H1 (cell line): Measurements from ENCODE around the gene NRXN2. TPM values are rescaled to one million over a fixed set of nuclear protein-coding genes. Genes with fewer than 3 reads are reported as not detected.
A peak's percentile ranks its signal among the peaks of the same experiment; 100 is the strongest.

Experiments
- CTCF ChIA-PET: fragments of 300-600 bp; sonication (Branson Sonifier 250); formaldehyde crosslinking; loops from one replicate; lab custom pipeline; 2021; ENCODE audit not compliant: partially characterized antibody; lab: Charles Lee
- POLR2A ChIA-PET: fragments of 300-600 bp; sonication (Branson Sonifier 250); formaldehyde crosslinking; loops from one replicate; lab custom pipeline; 2021; ENCODE audit warnings: inconsistent platforms; ENCODE audit not compliant: partially characterized antibody; lab: Charles Lee
- DNase-seq, 2 experiments: peaks; one replicate each; pipeline versions ENCODE4 v3.0.0 to v3.0.0-alpha.2; 2010 to 2022; ENCODE audit warnings: low spot score in 2 of 2, low read depth in 1 of 2, mixed read lengths in 1 of 2
- FAIRE-seq: peaks from 2 replicates; lab custom pipeline; 2011; peaks lifted over from hg19 to GRCh38; lab: Jason Lieb, UNC
- H2AFZ ChIP-seq: 2 replicates; pipeline ENCODE4 v1.8.1; 2012; ENCODE audit warnings: low read length, inconsistent platforms
- H2AK5ac ChIP-seq: 2 replicates; pipeline ENCODE4 v1.6.1; 2013; ENCODE audit warnings: low read depth, low read length
- H2BK120ac ChIP-seq: replicated peaks from 2 replicates; pipeline ENCODE3; 2013; ENCODE audit warnings: low read depth, low read length, inconsistent platforms
- H2BK12ac ChIP-seq: 2 replicates; pipeline ENCODE4 v1.6.1; 2013; ENCODE audit warnings: low read depth, low read length
- H2BK15ac ChIP-seq: 2 replicates; pipeline ENCODE4 v1.6.1; 2013; ENCODE audit warnings: low read length
- H2BK20ac ChIP-seq: 2 replicates; pipeline ENCODE4 v1.6.1; 2013; ENCODE audit warnings: low read length
- H2BK5ac ChIP-seq: 2 replicates; pipeline ENCODE4 v1.6.1; 2013; ENCODE audit warnings: low read depth, low read length
- H3K14ac ChIP-seq: 2 replicates; pipeline ENCODE4 v1.6.1; 2013; ENCODE audit warnings: inconsistent platforms; ENCODE audit not compliant: insufficient read length
- H3K18ac ChIP-seq: 2 replicates; pipeline ENCODE4 v1.6.1; 2013; ENCODE audit warnings: low read length; ENCODE audit errors: extremely low read depth
- H3K23ac ChIP-seq: 2 replicates; pipeline ENCODE4 v1.6.1; 2013; ENCODE audit warnings: inconsistent platforms; ENCODE audit not compliant: insufficient read length
- H3K23me2 ChIP-seq: 2 replicates; pipeline ENCODE4 v1.6.1; 2013; ENCODE audit warnings: low read depth, low read length
- H3K27ac ChIP-seq: 2 replicates; pipeline ENCODE4 v1.6.1; 2011; ENCODE audit warnings: low read depth, low read length, inconsistent platforms
- H3K27me3 ChIP-seq, 4 experiments: replicated peaks in 1 of 4; 1 replicate in 1 of 4; 2 replicates in 3 of 4; pipeline versions ENCODE4 v1.6.1 to v1.8.1; 2011 to 2013; ENCODE audit warnings: low read length in 3 of 4, mild to moderate bottlenecking in 3 of 4, inconsistent platforms in 2 of 4, mixed read lengths in 2 of 4, moderate library complexity in 1 of 4; ENCODE audit not compliant: control insufficient read depth in 3 of 4, insufficient read depth in 3 of 4; ENCODE audit errors: extremely low read depth in 1 of 4
- H3K36me3 ChIP-seq, 4 experiments: 2 replicates each; pipeline versions ENCODE4 v1.6.1 to v1.8.1; 2011 to 2013; ENCODE audit warnings: mild to moderate bottlenecking in 4 of 4, low read length in 3 of 4, moderate library complexity in 2 of 4, control low read depth in 1 of 4, inconsistent platforms in 1 of 4; ENCODE audit not compliant: insufficient read depth in 4 of 4, control insufficient read depth in 2 of 4
- H3K4ac ChIP-seq: replicated peaks from 2 replicates; pipeline ENCODE3; 2013; ENCODE audit warnings: low read length, low read depth, mixed read lengths, inconsistent platforms; ENCODE audit not compliant: insufficient read length
- H3K4me1 ChIP-seq, 4 experiments: replicated peaks in 1 of 4; 1 replicate in 1 of 4; 2 replicates in 3 of 4; pipeline versions ENCODE4 v1.6.1 to v1.8.1; 2011 to 2013; ENCODE audit warnings: low read length in 3 of 4, inconsistent platforms in 2 of 4, mixed read lengths in 1 of 4; ENCODE audit not compliant: insufficient read depth in 4 of 4, control insufficient read depth in 3 of 4
- H3K4me2 ChIP-seq, 2 experiments: 2 replicates each; pipeline versions ENCODE4 v1.6.1 to v1.8.1; 2011 to 2013; ENCODE audit warnings: low read depth in 2 of 2, low read length in 2 of 2, control low read depth in 1 of 2, inconsistent platforms in 1 of 2, mild to moderate bottlenecking in 1 of 2; ENCODE audit not compliant: insufficient read depth in 1 of 2
- H3K4me3 ChIP-seq, 4 experiments: fragments of 200-600, 300-600 bp in 1 of 4; sonication (generic), shearing (Covaris generic), sonication (Bioruptor Twin) in 1 of 4; 2 replicates each; pipeline versions ENCODE4 v1.5.1 to v1.8.1; 2011 to 2016; ENCODE audit warnings: low read length in 4 of 4, low read depth in 3 of 4, control low read depth in 2 of 4, inconsistent platforms in 2 of 4, mild to moderate bottlenecking in 2 of 4, mixed read lengths in 1 of 4, moderate library complexity in 1 of 4; ENCODE audit not compliant: insufficient read depth in 2 of 4; ENCODE audit errors: extremely low read depth in 1 of 4
- H3K56ac ChIP-seq: replicated peaks from 2 replicates; pipeline ENCODE3; 2013; ENCODE audit warnings: low read depth, mild to moderate bottlenecking, mixed read lengths, low read length, inconsistent platforms; ENCODE audit not compliant: insufficient read length
- H3K79me1 ChIP-seq: 2 replicates; pipeline ENCODE4 v1.6.1; 2013; ENCODE audit warnings: low read depth, low read length, control low read depth
- H3K79me2 ChIP-seq, 2 experiments: 2 replicates each; pipeline versions ENCODE4 v1.6.1 to v1.8.1; 2012 to 2013; ENCODE audit warnings: low read length in 2 of 2, mild to moderate bottlenecking in 2 of 2, inconsistent platforms in 1 of 2; ENCODE audit not compliant: insufficient read depth in 2 of 2, control insufficient read depth in 1 of 2
- H3K9ac ChIP-seq, 4 experiments: replicated peaks in 1 of 4; 1 replicate in 1 of 4; 2 replicates in 3 of 4; pipeline versions ENCODE4 v1.6.1 to v1.8.1; 2011 to 2013; ENCODE audit warnings: low read depth in 3 of 4, low read length in 3 of 4, control low read depth in 2 of 4, mild to moderate bottlenecking in 2 of 4, moderate library complexity in 2 of 4, inconsistent platforms in 1 of 4; ENCODE audit errors: extremely low read depth in 1 of 4
- H3K9me3 ChIP-seq, 2 experiments: 2 replicates each; pipeline versions ENCODE4 v1.6.1 to v1.8.1; 2012 to 2013; ENCODE audit warnings: mild to moderate bottlenecking in 2 of 2, moderate library complexity in 2 of 2, control low read depth in 1 of 2, inconsistent platforms in 1 of 2, low read depth in 1 of 2, low read length in 1 of 2, mixed read lengths in 1 of 2; ENCODE audit not compliant: insufficient read depth in 2 of 2
- H4K20me1 ChIP-seq, 2 experiments: replicated peaks in 1 of 2; 2 replicates each; pipeline versions ENCODE3 to v1.8.1; 2011 to 2013; ENCODE audit warnings: inconsistent platforms in 2 of 2, low read length in 2 of 2, mild to moderate bottlenecking in 1 of 2; ENCODE audit not compliant: insufficient read depth in 2 of 2, control insufficient read depth in 1 of 2
- H4K5ac ChIP-seq: 2 replicates; pipeline ENCODE4 v1.6.1; 2013; ENCODE audit warnings: low read length, low read depth, mixed read lengths, inconsistent platforms; ENCODE audit not compliant: insufficient read length
- H4K8ac ChIP-seq: 2 replicates; pipeline ENCODE4 v1.8.0; 2013; ENCODE audit warnings: mild to moderate bottlenecking, moderate library complexity, low read length, inconsistent platforms; ENCODE audit not compliant: insufficient read depth; ENCODE audit errors: extremely low read depth
- H4K91ac ChIP-seq: replicated peaks from 2 replicates; pipeline ENCODE3; 2013; ENCODE audit warnings: low read length, mixed read lengths, inconsistent platforms; ENCODE audit not compliant: insufficient read length
- WGBS, 2 experiments: shearing (Covaris generic) in 1 of 2; methylation state at CpG; one replicate each; pipeline versions ENCODE4 v1.1.6 to v1.1.7; 2013 to 2015; ENCODE audit warnings: low lambda C conversion rate in 2 of 2, mixed read lengths in 2 of 2, inconsistent platforms in 1 of 2, low coverage in 1 of 2, missing lambda C conversion rate in 1 of 2; ENCODE audit not compliant: insufficient replicate concordance in 2 of 2, insufficient coverage in 1 of 2, insufficient read length in 1 of 2; ENCODE audit errors: extremely low coverage in 1 of 2, missing lambda C conversion rate in 1 of 2; 5-methylcytosine and 5-hydroxymethylcytosine counted together
- polyA plus RNA-seq, 7 experiments: library from polyadenylated mRNA; depleted of rRNA in 3 of 7; stranded (reverse) in 5 of 7; unstranded in 2 of 7; fragments of >200 nt in 5 of 7; fragments of 200-250 nt in 2 of 7; gene quantifications; 1 replicate in 5 of 7; 2 replicates in 1 of 7; 4 replicates in 1 of 7; pipeline versions ENCODE4 v1.2.1 to v1.2.3, GENCODE V29; 2011 to 2013; ENCODE audit warnings: missing spikeins in 2 of 7, mixed read lengths in 2 of 7
- total RNA-seq: library from RNA; stranded (reverse); fragmentation: NEBNext Ultra II Directional; extraction: Animal tissue kit (Norgen Biotek cat#: 25700); gene quantifications from 2 replicates; pipeline ENCODE4 v1.2.1, GENCODE V29; 2021

The NRXN2 gene
- total and polyA plus RNA-seq, 2 of the 8 experiments (the other 6 are each of a cell fraction or from before 2014, with no cell fraction given), result 1.3 to 11.5 TPM

DNA sequence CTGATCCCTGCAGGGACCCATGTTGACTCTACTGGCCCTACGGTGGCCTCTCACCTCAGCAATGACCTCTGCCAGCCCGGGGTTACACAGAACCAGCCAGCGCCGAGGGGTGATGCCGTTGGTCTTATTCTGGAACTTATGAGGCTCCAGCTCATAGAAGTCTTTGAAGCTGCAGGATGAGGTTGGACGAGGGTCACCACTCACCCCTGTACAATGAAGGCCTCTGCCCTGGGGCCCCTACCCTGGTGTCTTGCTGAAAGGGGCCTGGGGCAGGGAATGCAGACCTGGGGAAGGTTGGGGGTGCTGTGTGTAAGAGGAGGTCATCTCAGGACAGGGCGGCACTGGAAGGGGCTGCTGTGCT, 30.0 kb upstream of the NRXN2 start:
- no peak overlapping the region for H3K4me3 ChIP-seq
- H4K5ac ChIP-seq, result no peak overlapping the region
- H4K20me1 ChIP-seq, result no peaks in the 10 kb centered on the region
- no peak overlapping the region for H2BK20ac ChIP-seq
- ChIA-PET CTCF (interaction anchor here (0.9 to 23.7 kb wide), 7 partner anchors 10 to 396 kb away, joined by 3 to 376 read pairs (median 3); partner anchors contain the start of genes PYGM, RASGRP2 and SF1), POLR2A (interaction anchor here (29.2 to 42.9 kb wide), 2 partner anchors 4 to 13 kb away, joined by 1087 read pairs; partner anchors contain the start of genes PYGM, RASGRP2 and SF1)
- H3K4ac ChIP-seq, result no peak overlapping the region
- H3K79me2 ChIP-seq, result no peaks in the 10 kb centered on the region
- no peaks in the 10 kb centered on the region for H3K79me1 ChIP-seq
- no peaks in the 10 kb centered on the region for H3K9me3 ChIP-seq
- no peak overlapping the region for H2BK120ac ChIP-seq
- H3K23me2 ChIP-seq, result no peaks in the 10 kb centered on the region
- no peaks in the 10 kb centered on the region; a peak in 1 of 8 replicates for H3K36me3 ChIP-seq
- H3K4me2 ChIP-seq, result no peak overlapping the region
- no peak overlapping the region for H3K14ac ChIP-seq
- no peak overlapping the region for H2AFZ ChIP-seq
- no peak overlapping the region for H2BK12ac ChIP-seq
- no peak overlapping the region for H3K18ac ChIP-seq
- H2BK5ac ChIP-seq, result no peak overlapping the region
- H4K8ac ChIP-seq, result no peak overlapping the region
- DNase-seq (no peak), FAIRE-seq (no peak)
- H4K91ac ChIP-seq, result no peak overlapping the region
- 93% methylated on average over 7 of the region's 7 CpGs; no CpG with 5 or more reads in 1 of the 2 experiments for WGBS, 2 experiments
- H3K27me3 ChIP-seq, result no peaks in the 10 kb centered on the region
- no peak overlapping the region for H3K9ac ChIP-seq
- no peak overlapping the region for H3K56ac ChIP-seq
- H3K23ac ChIP-seq, result no peak overlapping the region
- H3K27ac ChIP-seq, result no peak overlapping the region
- no peak overlapping the region for H2AK5ac ChIP-seq
- H3K4me1 ChIP-seq, result peaks cover 0 to 7% (median 3%) of the 10 kb centered on the region in 4 experiments; a peak in 4 of 7 replicates
- H2BK15ac ChIP-seq, result 0 out of 2 replicates have a peak overlapping the region, but pooled peaks have one; percentile 61
